Measurements from ENCODE around the gene FHDC1.

DNA sequence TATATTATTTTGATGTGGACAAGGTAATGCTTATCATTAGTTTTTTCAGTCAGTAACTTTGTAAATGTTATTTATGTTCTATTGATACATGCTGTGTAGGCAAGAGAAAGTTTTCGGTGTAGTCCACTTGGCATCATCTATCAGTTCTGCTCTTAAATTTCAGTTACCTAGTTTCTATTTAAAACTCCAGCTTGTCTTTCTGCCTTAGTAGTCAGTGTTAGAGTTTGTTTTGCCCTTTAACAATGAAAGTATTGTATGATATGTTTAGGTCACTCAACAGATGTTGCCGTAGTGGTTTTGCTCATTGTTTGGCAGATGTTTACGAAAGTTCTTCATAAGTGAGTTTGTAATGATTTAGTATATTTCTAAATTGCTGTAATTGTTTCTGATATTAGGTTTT is 34.9 kb upstream of the FHDC1 start:
- TF ChIP-seq, protein P1, sequence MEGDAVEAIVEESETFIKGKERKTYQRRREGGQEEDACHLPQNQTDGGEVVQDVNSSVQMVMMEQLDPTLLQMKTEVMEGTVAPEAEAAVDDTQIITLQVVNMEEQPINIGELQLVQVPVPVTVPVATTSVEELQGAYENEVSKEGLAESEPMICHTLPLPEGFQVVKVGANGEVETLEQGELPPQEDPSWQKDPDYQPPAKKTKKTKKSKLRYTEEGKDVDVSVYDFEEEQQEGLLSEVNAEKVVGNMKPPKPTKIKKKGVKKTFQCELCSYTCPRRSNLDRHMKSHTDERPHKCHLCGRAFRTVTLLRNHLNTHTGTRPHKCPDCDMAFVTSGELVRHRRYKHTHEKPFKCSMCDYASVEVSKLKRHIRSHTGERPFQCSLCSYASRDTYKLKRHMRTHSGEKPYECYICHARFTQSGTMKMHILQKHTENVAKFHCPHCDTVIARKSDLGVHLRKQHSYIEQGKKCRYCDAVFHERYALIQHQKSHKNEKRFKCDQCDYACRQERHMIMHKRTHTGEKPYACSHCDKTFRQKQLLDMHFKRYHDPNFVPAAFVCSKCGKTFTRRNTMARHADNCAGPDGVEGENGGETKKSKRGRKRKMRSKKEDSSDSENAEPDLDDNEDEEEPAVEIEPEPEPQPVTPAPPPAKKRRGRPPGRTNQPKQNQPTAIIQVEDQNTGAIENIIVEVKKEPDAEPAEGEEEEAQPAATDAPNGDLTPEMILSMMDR (IDR thresholded peaks at IDR 0.05) = no peak
- TF ChIP-seq ZFX (IDR thresholded peaks at IDR 0.05; ENCODE audit: borderline replicate concordance) = no peak
